MM.1S (cell line): ENCODE results near the gene TRAPPC6A.

ENCODE experiments used
- CTCF ChIP-seq: fragments of 300-600 bp; sonication (generic); IDR thresholded peaks from 2 replicates; pipeline ENCODE4 v1.5.1; 2016; ENCODE audit warnings: antibody characterized with exemption, low read length, mixed read lengths
- EZH2 ChIP-seq: fragments of 300-600 bp; sonication (generic); optimal IDR thresholded peaks from 2 replicates; pipeline ENCODE3; 2017; ENCODE audit warnings: low read depth, mild to moderate bottlenecking, antibody characterized with exemption, low read length, mixed read lengths
- EZH2phosphoT487 ChIP-seq: fragments of 300-600 bp; sonication (generic); IDR thresholded peaks from 2 replicates; pipeline ENCODE4 v1.6.1; 2018; ENCODE audit warnings: antibody characterized with exemption, low read length

- TF ChIP-seq CTCF (no peak), EZH2 (no peak), EZH2phosphoT487 (no peak)
Measured at GRCh38 chr19:45136507-45137178, 41.4 kb downstream of the TRAPPC6A start.
